Effector memory CD4-positive, alpha-beta T cell (primary cell): ENCODE data around the gene FHL2.

Experiments
- DNase-seq, 3 donors: peaks; one replicate each; pipeline ENCODE4 v3.0.0-alpha.2; 2020
- H3K27ac ChIP-seq: 2 replicates; pipeline ENCODE4 v1.7.0; 2013; ENCODE audit warnings: mild to moderate bottlenecking, low read length, moderate library complexity; ENCODE audit not compliant: insufficient read depth, poor library complexity, severe bottlenecking
- H3K27me3 ChIP-seq: replicated peaks from 2 replicates; pipeline ENCODE4 v1.7.0; 2013; ENCODE audit warnings: mild to moderate bottlenecking, low read length; ENCODE audit not compliant: insufficient read depth, control insufficient read depth, poor library complexity, severe bottlenecking
- H3K36me3 ChIP-seq: 2 replicates; pipeline ENCODE4 v1.7.0; 2013; ENCODE audit warnings: mild to moderate bottlenecking, low read length, moderate library complexity; ENCODE audit not compliant: control insufficient read depth, insufficient read depth
- H3K4me1 ChIP-seq: 2 replicates; pipeline ENCODE4 v1.7.0; 2013; ENCODE audit warnings: low read length, mild to moderate bottlenecking; ENCODE audit not compliant: control insufficient read depth, insufficient read depth, poor library complexity, severe bottlenecking
- H3K4me3 ChIP-seq: 2 replicates; pipeline ENCODE4 v1.7.0; 2013; ENCODE audit warnings: low read length, low read depth, mild to moderate bottlenecking; ENCODE audit not compliant: insufficient read depth, poor library complexity, severe bottlenecking
- H3K9me3 ChIP-seq: 2 replicates; pipeline ENCODE4 v1.7.0; 2013; ENCODE audit warnings: mild to moderate bottlenecking, low read length, moderate library complexity; ENCODE audit not compliant: control insufficient read depth

Gene FHL2

GRCh38 chr2:105410554-105410953, 11.7 kb upstream of the FHL2 start:
- Histone ChIP-seq H3K9me3 (no peaks in the 10 kb centered on the region), H3K36me3 (no peaks in the 10 kb centered on the region), H3K27ac (no peak overlapping the region), H3K27me3 (peaks cover 4% of the 10 kb centered on the region), H3K4me1 (no peaks in the 10 kb centered on the region), H3K4me3 (no peak overlapping the region)
- no peak for DNase-seq

GRCh38 chr2:105409717-105410116, 10.9 kb upstream of the FHL2 start:
- Histone ChIP-seq H3K27ac (no peak overlapping the region), H3K4me1 (no peaks in the 10 kb centered on the region), H3K4me3 (no peak overlapping the region), H3K27me3 (peaks cover 2% of the 10 kb centered on the region), H3K36me3 (no peaks in the 10 kb centered on the region), H3K9me3 (no peaks in the 10 kb centered on the region)
- no peak for DNase-seq

- H3K4me3 ChIP-seq: no peak overlapping the region
- H3K9me3 ChIP-seq: no peaks in the 10 kb centered on the region
- no peak for DNase-seq
- no peaks in the 10 kb centered on the region for H3K27me3 ChIP-seq
- no peaks in the 10 kb centered on the region for H3K4me1 ChIP-seq
- H3K27ac ChIP-seq: no peak overlapping the region
- no peaks in the 10 kb centered on the region for H3K36me3 ChIP-seq
Observed at GRCh38 chr2:105407946-105408743, 9.3 kb upstream of the FHL2 start.

GRCh38 chr2:105406221-105406620, 7.4 kb upstream of the FHL2 start:
- Histone ChIP-seq H3K9me3 (no peaks in the 10 kb centered on the region), H3K4me3 (no peak overlapping the region), H3K36me3 (no peaks in the 10 kb centered on the region), H3K27me3 (no peaks in the 10 kb centered on the region), H3K4me1 (no peaks in the 10 kb centered on the region), H3K27ac (no peak overlapping the region)
- no peak for DNase-seq

GRCh38 chr2:105405291-105405690, 6.4 kb upstream of the FHL2 start:
- Histone ChIP-seq H3K36me3 (no peaks in the 10 kb centered on the region), H3K27me3 (no peaks in the 10 kb centered on the region), H3K27ac (no peak overlapping the region), H3K4me3 (no peak overlapping the region), H3K4me1 (no peaks in the 10 kb centered on the region), H3K9me3 (no peaks in the 10 kb centered on the region)
- no peak for DNase-seq

- H3K27ac ChIP-seq: no peak overlapping the region
- DNase-seq: no peak
- no peaks in the 10 kb centered on the region for H3K4me1 ChIP-seq
- no peaks in the 10 kb centered on the region for H3K27me3 ChIP-seq
- H3K36me3 ChIP-seq: no peaks in the 10 kb centered on the region
- no peak overlapping the region for H3K4me3 ChIP-seq
- no peaks in the 10 kb centered on the region for H3K9me3 ChIP-seq
Observed at GRCh38 chr2:105404736-105405135, 5.9 kb upstream of the FHL2 start.

- H3K27me3 ChIP-seq: no peaks in the 10 kb centered on the region
- DNase-seq: no peak
- H3K27ac ChIP-seq: no peak overlapping the region
- H3K9me3 ChIP-seq: no peaks in the 10 kb centered on the region
- no peaks in the 10 kb centered on the region for H3K4me1 ChIP-seq
- H3K4me3 ChIP-seq: no peak overlapping the region
- no peaks in the 10 kb centered on the region for H3K36me3 ChIP-seq
Observed at GRCh38 chr2:105403783-105404698, 5.2 kb upstream of the FHL2 start.

GRCh38 chr2:105403241-105403782, 4.5 kb upstream of the FHL2 start:
- no peaks in the 10 kb centered on the region for H3K9me3 ChIP-seq

GRCh38 chr2:105402809-105403208, 4.0 kb upstream of the FHL2 start:
- Histone ChIP-seq H3K27ac (no peak overlapping the region), H3K4me3 (no peak overlapping the region), H3K27me3 (no peaks in the 10 kb centered on the region), H3K4me1 (peaks cover 6% of the 10 kb centered on the region), H3K9me3 (no peaks in the 10 kb centered on the region), H3K36me3 (no peaks in the 10 kb centered on the region)
- DNase-seq: no peak

More at GRCh38 chr2:105403241-105403782, 4.5 kb upstream of the FHL2 start:
- H3K4me1 ChIP-seq: peaks cover 5% of the 10 kb centered on the region
- no peaks in the 10 kb centered on the region for H3K36me3 ChIP-seq
- no peaks in the 10 kb centered on the region for H3K27me3 ChIP-seq
- H3K27ac ChIP-seq: no peak overlapping the region
- H3K4me3 ChIP-seq: no peak overlapping the region
- no peak for DNase-seq

GRCh38 chr2:105401867-105402266, 3.0 kb upstream of the FHL2 start:
- Histone ChIP-seq H3K9me3 (no peaks in the 10 kb centered on the region), H3K4me3 (no peak overlapping the region), H3K27me3 (no peaks in the 10 kb centered on the region), H3K36me3 (no peaks in the 10 kb centered on the region), H3K4me1 (peaks cover 6% of the 10 kb centered on the region), H3K27ac (no peak overlapping the region)
- no peak for DNase-seq
